Epithelial cell of proximal tubule (primary cell): ENCODE results near the gene ZNF746. TPM values are rescaled to one million over a fixed set of nuclear protein-coding genes. Genes with fewer than 3 reads are reported as not detected.

Experiments
- DNase-seq: peaks from one replicate; pipeline ENCODE4 v3.0.0-alpha.2; 2011; ENCODE audit warnings: low read depth
- H3K4me3 ChIP-seq: 2 replicates; pipeline ENCODE4 v1.5.1; 2011; ENCODE audit warnings: low read depth, mild to moderate bottlenecking, low read length
- total RNA-seq: library from RNA; depleted of rRNA; stranded (reverse); fragments of >200 nt; gene quantifications from 2 replicates; pipeline ENCODE4 v1.2.3, GENCODE V29; 2015
- TF ChIP-seq, protein P1 (sequence below): conservative IDR thresholded peaks from 2 replicates; pipeline ENCODE4 v1.5.1; 2012; ENCODE audit warnings: low read depth, mild to moderate bottlenecking, low read length

Gene ZNF746
- total RNA-seq, 1 donor from 2014 or later: 18.5 TPM

DNA sequence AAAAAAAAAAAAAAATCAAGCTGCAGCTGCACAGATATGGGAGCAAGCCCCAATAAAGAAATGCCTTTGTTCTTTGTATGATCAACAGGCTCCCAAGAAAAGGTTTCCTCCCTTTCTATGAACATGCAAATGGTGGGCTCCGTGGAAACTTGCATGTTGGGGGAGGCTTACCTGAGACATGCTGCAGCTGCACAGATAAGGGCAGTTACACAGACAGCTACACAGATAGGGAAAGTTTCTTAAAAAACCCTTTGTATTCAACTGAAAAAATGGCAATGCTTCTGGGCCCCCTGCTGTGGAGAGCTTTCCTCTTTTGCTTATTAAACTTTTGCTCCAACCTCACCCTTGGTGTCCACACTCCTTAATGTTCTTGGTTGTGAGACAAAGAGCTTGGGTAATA, 29.8 kb upstream of the ZNF746 start:
- TF ChIP-seq, protein P1, sequence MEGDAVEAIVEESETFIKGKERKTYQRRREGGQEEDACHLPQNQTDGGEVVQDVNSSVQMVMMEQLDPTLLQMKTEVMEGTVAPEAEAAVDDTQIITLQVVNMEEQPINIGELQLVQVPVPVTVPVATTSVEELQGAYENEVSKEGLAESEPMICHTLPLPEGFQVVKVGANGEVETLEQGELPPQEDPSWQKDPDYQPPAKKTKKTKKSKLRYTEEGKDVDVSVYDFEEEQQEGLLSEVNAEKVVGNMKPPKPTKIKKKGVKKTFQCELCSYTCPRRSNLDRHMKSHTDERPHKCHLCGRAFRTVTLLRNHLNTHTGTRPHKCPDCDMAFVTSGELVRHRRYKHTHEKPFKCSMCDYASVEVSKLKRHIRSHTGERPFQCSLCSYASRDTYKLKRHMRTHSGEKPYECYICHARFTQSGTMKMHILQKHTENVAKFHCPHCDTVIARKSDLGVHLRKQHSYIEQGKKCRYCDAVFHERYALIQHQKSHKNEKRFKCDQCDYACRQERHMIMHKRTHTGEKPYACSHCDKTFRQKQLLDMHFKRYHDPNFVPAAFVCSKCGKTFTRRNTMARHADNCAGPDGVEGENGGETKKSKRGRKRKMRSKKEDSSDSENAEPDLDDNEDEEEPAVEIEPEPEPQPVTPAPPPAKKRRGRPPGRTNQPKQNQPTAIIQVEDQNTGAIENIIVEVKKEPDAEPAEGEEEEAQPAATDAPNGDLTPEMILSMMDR: no peak
- DNase-seq: no peak
- no peak overlapping the region for H3K4me3 ChIP-seq

DNA sequence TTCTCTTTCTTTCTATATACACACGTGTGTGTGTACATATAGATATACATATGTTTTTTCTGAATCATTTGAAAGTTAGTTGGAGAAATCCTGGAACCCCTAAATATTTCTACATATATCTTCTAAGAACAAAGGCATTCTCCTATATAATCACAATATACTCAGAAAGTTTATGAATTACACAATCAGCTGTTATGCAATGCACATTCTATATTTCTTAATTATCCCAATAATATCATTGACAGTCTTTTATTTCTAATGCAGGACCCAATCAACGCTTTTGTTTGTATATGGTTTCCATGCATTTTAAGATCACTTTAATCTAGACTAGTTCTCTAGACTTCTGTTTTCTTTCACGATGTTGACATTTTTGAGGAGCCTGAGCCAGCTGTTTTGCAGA, 27.7 kb upstream of the ZNF746 start:
- no peak for DNase-seq
- H3K4me3 ChIP-seq: no peak overlapping the region
- TF ChIP-seq, protein P1: no peak

DNA sequence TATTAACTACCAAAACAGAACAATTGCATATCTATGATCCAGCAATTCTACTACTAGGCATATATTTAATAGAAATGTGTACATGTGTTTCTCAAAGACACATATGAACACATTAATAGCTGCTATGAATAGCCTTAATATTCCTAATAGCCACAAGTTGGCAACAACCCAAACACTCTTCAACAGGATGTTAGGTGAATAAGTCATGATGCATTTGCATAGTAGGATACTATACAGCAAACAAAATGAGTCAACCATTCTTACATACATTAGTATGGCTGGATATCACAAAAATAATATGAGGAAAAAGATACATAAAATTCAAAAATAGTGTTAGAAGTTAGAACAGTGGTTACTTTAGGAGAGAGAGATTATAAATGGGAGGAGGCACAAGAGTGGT, 26.8 kb upstream of the ZNF746 start:
- TF ChIP-seq, protein P1: no peak
- no peak overlapping the region for H3K4me3 ChIP-seq
- DNase-seq: no peak

DNA sequence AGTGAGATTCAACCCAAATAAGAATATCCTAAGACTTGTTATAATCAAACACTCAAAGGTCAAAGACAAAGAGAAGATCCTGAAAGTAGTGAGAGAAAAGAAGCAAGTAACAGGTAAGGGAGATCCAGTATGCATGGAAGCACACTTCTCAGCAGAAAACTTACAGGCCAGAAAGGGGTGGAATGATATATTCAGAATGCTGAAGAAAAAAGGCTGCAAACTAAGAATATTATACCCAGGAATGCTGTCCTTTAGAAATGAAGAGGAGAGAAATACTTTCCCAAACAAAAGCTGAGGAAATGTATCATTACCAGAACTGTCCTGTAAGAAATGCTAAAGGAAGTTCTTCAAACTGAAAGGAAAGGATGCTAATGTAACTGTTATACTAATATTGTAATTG, 12.6 kb upstream of the ZNF746 start:
- DNase-seq: no peak
- H3K4me3 ChIP-seq: no peak overlapping the region
- TF ChIP-seq, protein P1: no peak

DNA sequence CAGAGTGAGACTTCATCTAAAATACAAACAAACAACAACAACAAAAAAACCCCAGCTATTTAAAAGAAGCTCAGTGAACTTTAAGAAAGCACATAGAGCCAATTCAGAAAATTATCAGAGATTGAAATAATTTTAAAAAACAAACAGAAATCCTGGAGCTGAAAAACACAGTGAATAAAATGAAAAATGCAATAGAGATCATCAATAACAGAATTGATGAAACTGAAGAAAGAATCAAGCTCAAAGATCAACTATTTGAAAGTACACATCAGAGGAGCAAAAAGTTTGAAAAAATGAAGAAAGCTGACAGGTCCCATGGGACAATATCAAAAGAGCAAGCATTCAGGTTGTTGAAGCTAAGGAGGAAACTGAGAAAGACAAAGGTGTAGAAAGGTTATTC, 12.2 kb upstream of the ZNF746 start:
- no peak for DNase-seq
- H3K4me3 ChIP-seq: no peak overlapping the region
- TF ChIP-seq, protein P1: no peak

DNA sequence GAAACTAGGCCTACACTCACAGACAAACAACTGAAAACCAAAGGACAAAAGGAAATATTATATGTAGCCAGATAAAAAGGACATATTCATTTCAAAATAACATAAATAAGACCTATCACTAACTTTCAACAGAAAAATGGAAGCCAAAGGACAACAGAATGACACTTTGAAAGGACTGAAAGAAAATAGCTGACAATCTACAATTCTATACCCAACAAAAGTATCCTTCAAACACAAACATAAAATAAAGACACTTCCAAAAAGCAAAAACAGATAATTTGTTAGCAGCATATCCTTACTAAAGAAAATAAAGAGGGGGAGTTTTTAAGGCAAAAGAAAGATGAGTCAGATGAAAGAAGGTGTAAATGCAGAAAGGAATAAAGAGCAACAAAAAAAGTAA, 7.9 kb upstream of the ZNF746 start:
- no peak overlapping the region for H3K4me3 ChIP-seq
- TF ChIP-seq, protein P1: no peak
- no peak for DNase-seq

DNA sequence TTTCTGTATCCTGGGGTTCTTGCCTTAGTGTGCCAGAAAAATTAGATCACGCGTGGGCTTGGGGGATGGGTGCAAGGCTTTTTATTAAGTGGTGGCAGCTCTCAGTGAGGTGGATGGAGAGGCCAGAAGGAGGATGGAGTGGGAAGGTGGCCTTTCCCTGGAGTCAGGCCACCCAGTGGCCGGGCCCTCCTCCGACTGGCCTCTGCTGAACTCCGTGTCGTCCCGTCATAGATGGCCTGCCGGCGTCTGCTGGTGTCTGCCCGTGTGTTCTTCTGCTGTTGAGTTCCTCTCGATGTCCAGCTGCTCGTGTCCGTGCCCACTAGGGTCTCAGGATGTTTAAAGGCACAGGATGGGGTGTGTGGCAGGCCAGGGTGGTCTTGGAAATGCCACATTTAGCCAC, 4.0 kb upstream of the ZNF746 start:
- H3K4me3 ChIP-seq: no peak overlapping the region
- no peak for DNase-seq
- TF ChIP-seq, protein P1: no peak
